ENCODE data around the gene RAB6A. TPM values are rescaled to one million over a fixed set of nuclear protein-coding genes. Genes with fewer than 3 reads are reported as not detected.
"Not testable (repeated sequence)": the region's sequence is repeated elsewhere in the genome, so short reads cannot be mapped to it uniquely, and the experiment has no call there.

RAB6A gene
- polyA plus RNA-seq, 2 of the 4 experiments (the other 2 are of a cell fraction), result 75.7 to 141 TPM

GRCh38 chr11:73680687-73681086, 80.2 kb downstream of the RAB6A start:
- no peak overlapping the region for H3K4me3 ChIP-seq
- H3K9me3 ChIP-seq, result no peaks in the 10 kb centered on the region
- no peak overlapping the region for H3K27ac ChIP-seq
- no peak overlapping the region for H3K4me2 ChIP-seq
- DNase-seq (ENCODE audit: low read depth in 1 of 2, low spot score in 1 of 2), result no peak
- FAIRE-seq, result no peak
- ChIA-PET CTCF (interaction anchor here (0.9 to 2.0 kb wide), 3 partner anchors 9 to 55 kb away, joined by 3 to 6 read pairs (median 6); no protein-coding TSS in a partner anchor), POLR2A (no interaction called here)
- no peaks in the 10 kb centered on the region for H3K4me1 ChIP-seq
- 72% methylated on average over 2 of the region's 2 CpGs for WGBS (ENCODE audit: missing lambda C conversion rate)
- TF ChIP-seq TFCP2L1 (CRISPR knock-in tag; IDR thresholded peaks at IDR 0.05), result no peak
- TF ChIP-seq PBX3 (IDR thresholded peaks at IDR 0.05), result no peak
- no peak for TF ChIP-seq RNF2 (IDR thresholded peaks at IDR 0.05; ENCODE audit: borderline replicate concordance, low read depth)
- no peak; a peak in 1 of 6 replicates for ATAC-seq

DNA sequence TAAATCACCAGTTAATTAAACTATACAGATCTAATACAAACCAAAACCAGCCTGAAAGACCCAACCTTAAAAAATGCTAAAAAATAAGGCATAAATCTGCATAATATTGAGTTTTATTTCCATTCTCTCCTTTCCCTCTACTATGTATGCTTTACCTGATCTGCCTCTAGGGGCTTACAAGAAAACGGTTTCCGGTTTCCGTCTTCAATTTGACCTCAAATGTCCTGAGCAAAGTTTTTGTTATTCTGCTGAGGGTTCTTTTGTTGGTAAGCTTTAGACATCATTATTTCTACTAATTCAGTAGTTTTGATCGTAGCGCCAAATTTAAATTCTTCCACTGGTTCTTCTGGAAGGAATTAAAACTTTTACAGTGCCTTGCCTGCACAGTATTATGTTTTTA, 84.3 kb downstream of the RAB6A start:
- POLR2A ChIA-PET; H3K27ac ChIP-seq; H3K4me2 ChIP-seq; DNase-seq (ENCODE audit: low read depth in 1 of 2, low spot score in 1 of 2); H3K4me3 ChIP-seq; H3K9me3 ChIP-seq; FAIRE-seq; ATAC-seq; H3K4me1 ChIP-seq: not testable (repeated sequence)
- CTCF ChIA-PET, result interaction anchor here (0.8 to 1.2 kb wide), 2 partner anchors 10 to 51 kb away, joined by 3 to 4 read pairs; no protein-coding TSS in a partner anchor
- 94% methylated on average over 5 of the region's 5 CpGs for WGBS (ENCODE audit: missing lambda C conversion rate)

DNA sequence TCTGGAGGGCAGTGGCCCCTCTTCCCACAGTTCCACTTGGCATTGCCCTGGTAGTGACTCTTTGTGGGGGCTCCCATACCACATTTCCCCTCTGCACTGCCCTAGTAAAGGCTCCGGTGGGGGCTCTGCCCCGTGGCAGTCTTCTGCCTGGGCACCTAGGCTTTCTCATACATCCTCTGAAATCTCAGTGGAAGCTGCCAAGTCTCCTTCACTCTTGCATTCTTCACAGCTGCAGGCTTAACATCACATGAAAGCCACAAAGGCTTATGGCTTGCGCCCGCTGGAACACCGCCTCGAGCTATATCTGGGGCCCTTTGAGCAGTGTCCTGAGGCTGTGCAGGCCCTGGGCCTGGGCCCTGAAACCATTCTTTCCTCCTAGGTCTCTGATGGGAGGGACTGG, 89.2 kb downstream of the RAB6A start:
- no peak overlapping the region for H3K27ac ChIP-seq
- CTCF ChIA-PET, result interaction anchor here (1.0 to 6.2 kb wide), 7 partner anchors 10 to 320 kb away, joined by 3 to 65 read pairs (median 5); no protein-coding TSS in a partner anchor
- TF ChIP-seq RNF2 (IDR thresholded peaks at IDR 0.05; ENCODE audit: borderline replicate concordance, low read depth) (no peak), ELK1 (IDR thresholded peaks at IDR 0.05; ENCODE audit: low read depth, low read length) (no peak), RARB (CRISPR knock-in tag; IDR thresholded peaks at IDR 0.05) (no peak), CHD2 (IDR thresholded peaks at IDR 0.05; ENCODE audit: low read length, partially characterized antibody) (no peak), USF2 (IDR thresholded peaks at IDR 0.05) (no peak), MYC (IDR thresholded peaks at IDR 0.05; ENCODE audit: borderline replicate concordance, low read length) (no peak)
- TF ChIP-seq, protein P1, sequence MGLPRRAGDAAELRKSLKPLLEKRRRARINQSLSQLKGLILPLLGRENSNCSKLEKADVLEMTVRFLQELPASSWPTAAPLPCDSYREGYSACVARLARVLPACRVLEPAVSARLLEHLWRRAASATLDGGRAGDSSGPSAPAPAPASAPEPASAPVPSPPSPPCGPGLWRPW (IDR thresholded peaks at IDR 0.05), result no peak
- POLR2A ChIA-PET, result no interaction called here
- WGBS (ENCODE audit: missing lambda C conversion rate), result 82% methylated on average over 4 of the region's 6 CpGs
- DNase-seq (ENCODE audit: low read depth in 1 of 2, low spot score in 1 of 2), result no peak
- no peaks in the 10 kb centered on the region for H3K4me1 ChIP-seq
- no peak overlapping the region for H3K4me3 ChIP-seq
- no peaks in the 10 kb centered on the region for H3K9me3 ChIP-seq
- no peak for FAIRE-seq
- no peak overlapping the region for H3K4me2 ChIP-seq
- peak; percentile 8 to 40; a peak in 3 of 6 replicates for ATAC-seq

GRCh38 chr11:73670808-73671207, 90.1 kb downstream of the RAB6A start:
- ATAC-seq (no peak), DNase-seq (ENCODE audit: low read depth in 1 of 2, low spot score in 1 of 2) (no peak), FAIRE-seq (no peak)
- ChIA-PET POLR2A (no interaction called here), CTCF (interaction anchor here (0.7 to 6.2 kb wide), 6 partner anchors 10 to 320 kb away, joined by 3 to 65 read pairs (median 4); no protein-coding TSS in a partner anchor)
- no peaks in the 10 kb centered on the region for H3K4me1 ChIP-seq
- H3K4me3 ChIP-seq, result no peak overlapping the region
- no peak overlapping the region for H3K27ac ChIP-seq
- H3K9me3 ChIP-seq, result no peaks in the 10 kb centered on the region
- H3K4me2 ChIP-seq, result no peak overlapping the region
- no peak for TF ChIP-seq MAFK (IDR thresholded peaks at IDR 0.05; ENCODE audit: partially characterized antibody)
- no peak for TF ChIP-seq CBX2 (IDR thresholded peaks at IDR 0.05; ENCODE audit: borderline replicate concordance, low read depth)
- TF ChIP-seq, protein P2, sequence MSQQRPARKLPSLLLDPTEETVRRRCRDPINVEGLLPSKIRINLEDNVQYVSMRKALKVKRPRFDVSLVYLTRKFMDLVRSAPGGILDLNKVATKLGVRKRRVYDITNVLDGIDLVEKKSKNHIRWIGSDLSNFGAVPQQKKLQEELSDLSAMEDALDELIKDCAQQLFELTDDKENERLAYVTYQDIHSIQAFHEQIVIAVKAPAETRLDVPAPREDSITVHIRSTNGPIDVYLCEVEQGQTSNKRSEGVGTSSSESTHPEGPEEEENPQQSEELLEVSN (IDR thresholded peaks at IDR 0.05; ENCODE audit: borderline replicate concordance, low read depth), result no peak
- no peak for TF ChIP-seq RAD21 (conservative IDR thresholded peaks at IDR 0.05 in 1 of 2, IDR thresholded peaks at IDR 0.05 in 1 of 2)
- TF ChIP-seq NPAS2 (CRISPR knock-in tag; IDR thresholded peaks at IDR 0.05; ENCODE audit: borderline replicate concordance), result no peak
- TF ChIP-seq HOXB13 (CRISPR knock-in tag; IDR thresholded peaks at IDR 0.05; ENCODE audit: low read depth), result no peak
- TF ChIP-seq RCOR1 (IDR thresholded peaks at IDR 0.05; ENCODE audit: low read depth, low read length), result no peak
- TF ChIP-seq GATA3 (IDR thresholded peaks at IDR 0.05; ENCODE audit: borderline replicate concordance), result no peak
- 88% methylated on average over 3 of the region's 3 CpGs for WGBS (ENCODE audit: missing lambda C conversion rate)
